NCI-H2029 (cell line): Measurements from ENCODE around the gene CEP131.

Experiments used
- DNase-seq: peaks from one replicate; lab custom pipeline; 2025; lab: John Stamatoyannopoulos, UW

The CEP131 gene

GRCh38 chr17:81187120-81187519 is 35.6 kb downstream of the CEP131 start:
- DNase-seq = no peak

- DNase-seq = no peak
Observed at GRCh38 chr17:81186203-81186602, 36.6 kb downstream of the CEP131 start.

GRCh38 chr17:81184555-81184954 is 38.2 kb downstream of the CEP131 start:
- DNase-seq = no peak

GRCh38 chr17:81183807-81184206 is 39.0 kb downstream of the CEP131 start:
- no peak for DNase-seq

- no peak for DNase-seq
Observed at GRCh38 chr17:81183316-81183715, 39.4 kb downstream of the CEP131 start.

GRCh38 chr17:81182596-81182995 is 40.2 kb downstream of the CEP131 start:
- no peak for DNase-seq

- DNase-seq = no peak
Observed at GRCh38 chr17:81181811-81182185, 41.0 kb downstream of the CEP131 start.

GRCh38 chr17:81180836-81181810 is 41.6 kb downstream of the CEP131 start:
- no peak for DNase-seq

GRCh38 chr17:81179861-81180260 is 42.9 kb downstream of the CEP131 start:
- DNase-seq = no peak

- DNase-seq = no peak
Observed at GRCh38 chr17:81179220-81179619, 43.5 kb downstream of the CEP131 start.

GRCh38 chr17:81178136-81179091 is 44.4 kb downstream of the CEP131 start:
- no peak for DNase-seq

GRCh38 chr17:81176666-81177065 is 46.1 kb downstream of the CEP131 start:
- DNase-seq = no peak

GRCh38 chr17:81173762-81174155 is 49.0 kb downstream of the CEP131 start:
- no peak for DNase-seq

- no peak for DNase-seq
Observed at GRCh38 chr17:81173052-81173761, 49.6 kb downstream of the CEP131 start.

GRCh38 chr17:81171941-81172340 is 50.8 kb downstream of the CEP131 start:
- no peak for DNase-seq

- DNase-seq = no peak
Observed at GRCh38 chr17:81170727-81171494, 51.9 kb downstream of the CEP131 start.

GRCh38 chr17:81169870-81170309 is 52.9 kb downstream of the CEP131 start:
- no peak for DNase-seq

- DNase-seq = no peak
Observed at GRCh38 chr17:81167638-81168037, 55.1 kb downstream of the CEP131 start.

GRCh38 chr17:81167194-81167524 is 55.6 kb downstream of the CEP131 start:
- no peak for DNase-seq

- no peak for DNase-seq
Observed at GRCh38 chr17:81166033-81166492, 56.7 kb downstream of the CEP131 start, which contains the start of gene AATK. Gene AATK, minus strand, starts transcription at chr17:81166221. Its CDS starts 229 bp downstream, at chr17:81165992.
